ENCODE measurements around the gene SIRT6. TPM values are rescaled to one million over a fixed set of nuclear protein-coding genes. Genes with fewer than 3 reads are reported as not detected.

Gene SIRT6
- polyA plus RNA-seq, 1 of the 3 experiments (the other 2 are of a cell fraction) = 41.0 TPM

- Histone ChIP-seq H3K36me3 (replicated peaks in 1 of 2; ENCODE audit: control insufficient read depth in 1 of 2, insufficient read depth in 2 of 2, low read length in 1 of 2) (peaks cover 4 to 5% of the 10 kb centered on the region in 2 experiments), H3K9me3 (no peaks in the 10 kb centered on the region), H3K4me1 (ENCODE audit: control insufficient read depth in 1 of 2, insufficient read depth in 2 of 2, low read depth in 1 of 2, low read length in 1 of 2) (peaks cover 0 to 8% of the 10 kb centered on the region in 2 experiments; a peak in 1 of 4 replicates), H3K4me2 (no peak overlapping the region), H3K9ac (no peak overlapping the region), H3K4me3 (ENCODE audit: low read depth in 2 of 2, low read length in 1 of 2) (no peak overlapping the region), H3F3A (replicated peaks; ENCODE audit: insufficient read depth) (no peaks in the 10 kb centered on the region), H3K27ac (ENCODE audit: low read depth in 2 of 2, low read length in 1 of 2) (no peak overlapping the region), H3K79me2 (ENCODE audit: insufficient read depth) (peaks cover 3% of the 10 kb centered on the region; the same call in 1 of the 2 replicates), H4K20me1 (ENCODE audit: insufficient read depth) (peaks cover 10% of the 10 kb centered on the region; the same call in 1 of the 2 replicates), H2AFZ (ENCODE audit: low read depth) (no peak overlapping the region), H3K27me3 (ENCODE audit: insufficient read depth) (no peaks in the 10 kb centered on the region), H3K9me2 (no peaks in the 10 kb centered on the region)
- ChIA-PET CTCF (interaction anchor here (1.0 kb wide), 1 partner anchor 36 kb away, joined by 5 read pairs; no protein-coding TSS in a partner anchor), POLR2A (no interaction called here)
- no peak for DNase-seq
- no peak for TF ChIP-seq ELF1 (IDR thresholded peaks at IDR 0.05)
- no peak for TF ChIP-seq USF1 (IDR thresholded peaks at IDR 0.05; ENCODE audit: borderline replicate concordance, low read depth)
- TF ChIP-seq POLR2AphosphoS5 (IDR thresholded peaks at IDR 0.05; ENCODE audit: low read depth, low read length) = no peak
- TF ChIP-seq ZBTB33 (IDR thresholded peaks at IDR 0.05; ENCODE audit: borderline replicate concordance, low read depth) = no peak
- TF ChIP-seq YY1 (IDR thresholded peaks at IDR 0.05; ENCODE audit: low read depth) = no peak
- TF ChIP-seq EP300 (IDR thresholded peaks at IDR 0.05; ENCODE audit: borderline replicate concordance in 1 of 2, low read depth in 1 of 2, low read length in 1 of 2) = no peak
- TF ChIP-seq MXI1 (IDR thresholded peaks at IDR 0.05; ENCODE audit: low read depth, low read length) = no peak
- TF ChIP-seq FOXJ3 (CRISPR knock-in tag; IDR thresholded peaks at IDR 0.05) = no peak
- TF ChIP-seq REST (IDR thresholded peaks at IDR 0.05; ENCODE audit: low read depth, low read length) = no peak
- TF ChIP-seq MEF2A (IDR thresholded peaks at IDR 0.05; ENCODE audit: borderline replicate concordance, low read depth) = no peak
- no peak for TF ChIP-seq RXRA (IDR thresholded peaks at IDR 0.05; ENCODE audit: borderline replicate concordance, low read depth)
- no peak for TF ChIP-seq TAF1 (IDR thresholded peaks at IDR 0.05; ENCODE audit: borderline replicate concordance, low read depth, low read length)
- WGBS (ENCODE audit: low lambda C conversion rate) = 88% methylated on average over 3 of the region's 12 CpGs
Measured at GRCh38 chr19:4175669-4175931, 6.8 kb downstream of the SIRT6 start.
